Lower lobe of right lung (tissue), 2 donors: ENCODE data around the gene CAPZB. TPM values are rescaled to one million over a fixed set of nuclear protein-coding genes. Genes with fewer than 3 reads are reported as not detected.

Experiments used
- ATAC-seq, 2 donors: fragments of 200-7000 bp; cut with Tn5 transposase; one replicate each; pipeline ENCODE4 v1.9.1; 2020 to 2022; ENCODE audit warnings: mild to moderate bottlenecking in 2 of 2, moderate library complexity in 2 of 2
- DNase-seq: peaks from one replicate; pipeline ENCODE4 v3.0.0-alpha.2; 2020
- H3K27ac ChIP-seq: fragments of 200-600 bp; one replicate; pipeline ENCODE4 v1.8.0; 2022
- H3K27me3 ChIP-seq: fragments of 200-600 bp; one replicate; pipeline ENCODE4 v1.8.0; 2022; ENCODE audit warnings: low read depth
- H3K36me3 ChIP-seq: fragments of 200-600 bp; one replicate; pipeline ENCODE4 v1.8.0; 2022; ENCODE audit warnings: mild to moderate bottlenecking
- H3K4me1 ChIP-seq: fragments of 200-600 bp; one replicate; pipeline ENCODE4 v1.8.0; 2022
- H3K4me3 ChIP-seq: fragments of 200-600 bp; one replicate; pipeline ENCODE4 v1.8.0; 2022; ENCODE audit warnings: mild to moderate bottlenecking
- H3K9me3 ChIP-seq: fragments of 200-600 bp; one replicate; pipeline ENCODE4 v1.8.0; 2022
- intact Hi-C: fragments of 100-400 bp; cut with DNase I; formaldehyde crosslinking; loops from one replicate; pipeline ENCODE4 v1.11.0; 2022
- total RNA-seq: library from RNA; stranded (reverse); fragmentation: NEBNext Ultra II Directional; extraction: Animal tissue kit (Norgen Biotek cat#: 25700); gene quantifications from one replicate; pipeline ENCODE4 v1.2.1, GENCODE V29; 2021
- TF ChIP-seq, protein P1 (sequence below): fragments of 200-600 bp; IDR thresholded peaks from one replicate; pipeline ENCODE4 v1.8.0; 2022; ENCODE audit warnings: antibody characterized with exemption, mild to moderate bottlenecking
- donor health status: DM: no; HTN: yes; CAD: no; lungs with severe emphysema.

Gene CAPZB
- total RNA-seq, 1 donor from 2014 or later, result 236 TPM

DNA sequence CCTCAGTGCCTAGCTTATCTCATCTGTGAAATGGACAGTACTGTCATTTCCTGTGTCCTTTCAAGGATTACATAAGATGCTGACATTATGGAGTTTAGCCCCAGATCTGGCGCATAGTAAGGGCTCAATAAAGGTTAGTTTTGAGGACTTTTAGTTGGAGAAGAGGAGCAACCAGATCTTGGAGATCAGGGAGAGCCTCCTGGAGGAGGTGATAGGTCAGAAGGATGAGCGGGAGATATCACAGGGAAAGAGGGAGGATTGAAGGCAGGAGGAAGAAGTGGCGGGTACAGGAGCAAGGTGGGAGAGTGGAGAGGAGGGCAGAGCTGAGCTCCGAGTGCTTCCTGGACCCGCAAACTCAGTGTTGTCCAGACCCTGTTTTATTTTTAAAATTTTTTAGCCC is 155.7 kb downstream of the CAPZB start:
- intact Hi-C loops, result no loop called here
- Histone ChIP-seq H3K27ac (no peak overlapping the region), H3K4me1 (no peaks in the 10 kb centered on the region), H3K36me3 (peaks cover 62% of the 10 kb centered on the region), H3K4me3 (no peak overlapping the region), H3K9me3 (no peaks in the 10 kb centered on the region), H3K27me3 (no peaks in the 10 kb centered on the region)
- DNase-seq (no peak), ATAC-seq (no peak)
- TF ChIP-seq, protein P1, sequence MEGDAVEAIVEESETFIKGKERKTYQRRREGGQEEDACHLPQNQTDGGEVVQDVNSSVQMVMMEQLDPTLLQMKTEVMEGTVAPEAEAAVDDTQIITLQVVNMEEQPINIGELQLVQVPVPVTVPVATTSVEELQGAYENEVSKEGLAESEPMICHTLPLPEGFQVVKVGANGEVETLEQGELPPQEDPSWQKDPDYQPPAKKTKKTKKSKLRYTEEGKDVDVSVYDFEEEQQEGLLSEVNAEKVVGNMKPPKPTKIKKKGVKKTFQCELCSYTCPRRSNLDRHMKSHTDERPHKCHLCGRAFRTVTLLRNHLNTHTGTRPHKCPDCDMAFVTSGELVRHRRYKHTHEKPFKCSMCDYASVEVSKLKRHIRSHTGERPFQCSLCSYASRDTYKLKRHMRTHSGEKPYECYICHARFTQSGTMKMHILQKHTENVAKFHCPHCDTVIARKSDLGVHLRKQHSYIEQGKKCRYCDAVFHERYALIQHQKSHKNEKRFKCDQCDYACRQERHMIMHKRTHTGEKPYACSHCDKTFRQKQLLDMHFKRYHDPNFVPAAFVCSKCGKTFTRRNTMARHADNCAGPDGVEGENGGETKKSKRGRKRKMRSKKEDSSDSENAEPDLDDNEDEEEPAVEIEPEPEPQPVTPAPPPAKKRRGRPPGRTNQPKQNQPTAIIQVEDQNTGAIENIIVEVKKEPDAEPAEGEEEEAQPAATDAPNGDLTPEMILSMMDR, result no peak

DNA sequence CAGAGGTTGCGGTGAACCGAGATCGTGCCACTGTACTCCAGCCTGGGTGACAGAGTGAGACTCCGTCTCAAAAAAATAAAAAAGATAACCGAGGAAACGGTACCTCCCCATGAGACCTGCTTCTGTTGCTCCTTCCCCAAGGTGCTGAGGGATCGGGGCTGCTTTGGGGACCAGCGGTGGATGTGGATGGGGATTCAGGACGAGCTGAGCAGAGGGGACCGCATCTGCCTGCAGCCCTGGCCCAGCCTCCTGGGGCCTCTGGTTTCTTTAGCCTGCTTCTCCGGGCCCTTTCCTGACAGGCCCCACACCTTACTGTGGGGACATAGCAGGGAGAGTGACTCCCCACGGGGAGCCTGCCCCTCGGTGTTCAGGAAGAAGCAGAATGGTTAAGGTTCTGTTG is 156.2 kb downstream of the CAPZB start:
- H3K27ac ChIP-seq, result no peak overlapping the region
- ATAC-seq (no peak), DNase-seq (no peak)
- peaks cover 66% of the 10 kb centered on the region for H3K36me3 ChIP-seq
- no peaks in the 10 kb centered on the region for H3K27me3 ChIP-seq
- intact Hi-C loops, result no loop called here
- H3K4me1 ChIP-seq, result no peaks in the 10 kb centered on the region
- no peaks in the 10 kb centered on the region for H3K9me3 ChIP-seq
- no peak overlapping the region for H3K4me3 ChIP-seq
- TF ChIP-seq, protein P1, result no peak

DNA sequence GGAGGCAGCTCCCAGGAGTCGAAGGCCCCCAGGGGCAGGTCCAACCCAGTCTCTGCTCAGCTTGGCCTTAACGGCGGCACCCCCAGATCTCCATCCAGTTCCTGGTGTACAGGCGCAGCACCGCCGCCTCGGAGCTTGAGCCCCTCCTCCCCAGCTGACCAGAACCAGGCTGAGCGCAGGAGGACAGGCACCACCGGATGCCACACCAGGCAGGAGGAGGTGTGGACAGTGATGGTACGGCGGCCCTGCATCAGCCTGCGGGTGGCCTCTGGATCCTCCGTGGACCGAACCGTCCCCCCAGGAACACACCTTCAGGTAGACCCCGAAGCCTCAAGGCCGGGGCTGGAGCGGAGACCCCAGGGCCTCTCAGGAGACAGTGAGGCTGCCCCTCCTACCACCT is 156.9 kb downstream of the CAPZB start:
- DNase-seq, result no peak
- no peak for ATAC-seq
- Histone ChIP-seq H3K9me3 (no peaks in the 10 kb centered on the region), H3K36me3 (peaks cover 73% of the 10 kb centered on the region), H3K4me1 (no peaks in the 10 kb centered on the region), H3K4me3 (no peak overlapping the region), H3K27me3 (no peaks in the 10 kb centered on the region), H3K27ac (no peak overlapping the region)
- TF ChIP-seq, protein P1, result no peak
- intact Hi-C loops, result no loop called here

DNA sequence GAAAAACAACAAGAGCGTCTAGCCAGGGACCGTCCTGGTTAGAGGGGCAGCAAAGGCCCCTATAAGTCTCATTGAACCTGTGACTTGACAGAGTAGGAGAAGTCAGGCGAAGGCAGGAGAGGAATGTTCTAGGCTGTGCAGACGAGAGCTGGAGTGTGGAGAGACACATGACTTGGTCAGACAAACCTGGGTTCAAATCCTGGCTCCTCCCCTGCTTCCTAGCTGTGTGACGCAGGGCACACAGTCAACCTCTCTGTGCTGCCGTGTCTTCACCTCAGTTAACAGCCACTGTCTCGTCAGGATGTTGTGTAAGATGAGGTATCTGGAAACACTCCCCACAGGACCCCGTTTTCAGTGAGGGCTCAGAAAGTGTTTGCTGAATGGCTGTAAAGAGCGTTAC is 157.6 kb downstream of the CAPZB start:
- Histone ChIP-seq H3K36me3 (peaks cover 81% of the 10 kb centered on the region), H3K4me1 (no peaks in the 10 kb centered on the region), H3K27me3 (no peaks in the 10 kb centered on the region), H3K27ac (no peak overlapping the region), H3K4me3 (no peak overlapping the region), H3K9me3 (no peaks in the 10 kb centered on the region)
- TF ChIP-seq, protein P1, result no peak
- DNase-seq (no peak), ATAC-seq (no peak)
- intact Hi-C loops, result no loop called here

DNA sequence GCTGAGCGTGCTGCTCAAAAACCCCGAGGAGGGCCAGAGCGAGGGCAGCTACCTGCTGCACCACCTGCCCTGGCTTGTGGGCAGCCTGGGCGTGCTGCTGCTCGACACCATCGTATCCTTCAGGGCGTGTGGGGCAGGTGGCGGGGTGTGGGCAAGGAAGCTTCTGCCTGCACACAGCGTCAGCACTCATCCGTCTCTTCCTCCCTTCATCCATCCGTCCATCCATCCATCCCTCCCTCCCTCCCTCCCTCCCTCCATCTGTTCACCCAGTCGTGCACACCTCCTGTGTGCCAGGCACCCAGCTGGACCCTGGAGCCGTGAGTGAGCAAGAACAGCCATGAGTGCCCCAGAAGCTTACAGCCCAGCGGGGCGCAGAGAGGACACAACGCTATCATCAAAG is 158.0 kb downstream of the CAPZB start:
- peaks cover 85% of the 10 kb centered on the region for H3K36me3 ChIP-seq

More for the DNA sequence above, 158.0 kb downstream of the CAPZB start:
- ATAC-seq (no peak), DNase-seq (no peak)
- no peaks in the 10 kb centered on the region for H3K27me3 ChIP-seq
- TF ChIP-seq, protein P1, result no peak
- H3K4me1 ChIP-seq, result no peaks in the 10 kb centered on the region
- no peaks in the 10 kb centered on the region for H3K9me3 ChIP-seq
- intact Hi-C loops, result no loop called here
- no peak overlapping the region for H3K4me3 ChIP-seq
- no peak overlapping the region for H3K27ac ChIP-seq
